ENCODE measurements around the gene AGO3. TPM values are rescaled to one million over a fixed set of nuclear protein-coding genes. Genes with fewer than 3 reads are reported as not detected.

AGO3 gene
- total and polyA plus RNA-seq, 4 donors = 3.0 to 19.5 (median 7.1) TPM

DNA sequence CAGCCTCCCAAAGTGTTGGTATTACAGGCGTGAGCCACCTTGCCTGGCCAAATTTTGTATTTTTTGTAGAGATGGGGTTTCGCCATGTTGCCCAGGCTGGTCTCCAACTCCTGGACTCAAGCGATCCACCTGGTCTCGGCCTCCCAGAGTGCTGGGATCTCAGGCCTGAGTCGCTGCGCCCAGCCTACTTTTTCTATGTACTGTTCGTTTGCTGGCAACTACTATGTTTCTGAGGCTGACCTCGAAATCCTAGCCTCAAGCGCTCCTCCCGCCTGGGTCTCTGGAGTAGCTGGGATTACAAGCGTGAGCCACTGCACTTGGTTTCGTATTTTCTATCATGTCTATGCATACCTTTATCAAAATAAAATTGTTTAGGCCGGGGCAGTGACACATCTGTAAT lies 152.3 kb downstream of the AGO3 start:
- WGBS = 89% methylated on average over 13 of the region's 13 CpGs
- Histone ChIP-seq H3K36me3 (ENCODE audit: control insufficient read depth in 4 of 4, insufficient read depth in 3 of 4, low read depth in 1 of 4, low read length in 3 of 4) (no peaks in the 10 kb centered on the region), H3K27me3 (ENCODE audit: control insufficient read depth in 4 of 4, insufficient read depth in 4 of 4, low read length in 3 of 4) (no peaks in the 10 kb centered on the region), H3K4me3 (ENCODE audit: low read depth in 1 of 3, low read length in 3 of 3) (no peak overlapping the region), H3K4me1 (ENCODE audit: control insufficient read depth in 4 of 4, insufficient read depth in 4 of 4, low read length in 3 of 4) (peaks cover 0 to 3% (median 1%) of the 10 kb centered on the region in 4 donors), H3K9me3 (ENCODE audit: control insufficient read depth in 4 of 4, low read length in 3 of 4) (no peaks in the 10 kb centered on the region), H3K9ac (ENCODE audit: low read depth in 1 of 2, low read length in 2 of 2) (no peak overlapping the region), H3K27ac (ENCODE audit: low read depth in 1 of 2, low read length in 2 of 2) (no peak overlapping the region)
- DNase-seq (ENCODE audit: low spot score) = no peak
- TF ChIP-seq, protein P1, sequence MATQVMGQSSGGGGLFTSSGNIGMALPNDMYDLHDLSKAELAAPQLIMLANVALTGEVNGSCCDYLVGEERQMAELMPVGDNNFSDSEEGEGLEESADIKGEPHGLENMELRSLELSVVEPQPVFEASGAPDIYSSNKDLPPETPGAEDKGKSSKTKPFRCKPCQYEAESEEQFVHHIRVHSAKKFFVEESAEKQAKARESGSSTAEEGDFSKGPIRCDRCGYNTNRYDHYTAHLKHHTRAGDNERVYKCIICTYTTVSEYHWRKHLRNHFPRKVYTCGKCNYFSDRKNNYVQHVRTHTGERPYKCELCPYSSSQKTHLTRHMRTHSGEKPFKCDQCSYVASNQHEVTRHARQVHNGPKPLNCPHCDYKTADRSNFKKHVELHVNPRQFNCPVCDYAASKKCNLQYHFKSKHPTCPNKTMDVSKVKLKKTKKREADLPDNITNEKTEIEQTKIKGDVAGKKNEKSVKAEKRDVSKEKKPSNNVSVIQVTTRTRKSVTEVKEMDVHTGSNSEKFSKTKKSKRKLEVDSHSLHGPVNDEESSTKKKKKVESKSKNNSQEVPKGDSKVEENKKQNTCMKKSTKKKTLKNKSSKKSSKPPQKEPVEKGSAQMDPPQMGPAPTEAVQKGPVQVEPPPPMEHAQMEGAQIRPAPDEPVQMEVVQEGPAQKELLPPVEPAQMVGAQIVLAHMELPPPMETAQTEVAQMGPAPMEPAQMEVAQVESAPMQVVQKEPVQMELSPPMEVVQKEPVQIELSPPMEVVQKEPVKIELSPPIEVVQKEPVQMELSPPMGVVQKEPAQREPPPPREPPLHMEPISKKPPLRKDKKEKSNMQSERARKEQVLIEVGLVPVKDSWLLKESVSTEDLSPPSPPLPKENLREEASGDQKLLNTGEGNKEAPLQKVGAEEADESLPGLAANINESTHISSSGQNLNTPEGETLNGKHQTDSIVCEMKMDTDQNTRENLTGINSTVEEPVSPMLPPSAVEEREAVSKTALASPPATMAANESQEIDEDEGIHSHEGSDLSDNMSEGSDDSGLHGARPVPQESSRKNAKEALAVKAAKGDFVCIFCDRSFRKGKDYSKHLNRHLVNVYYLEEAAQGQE (IDR thresholded peaks at IDR 0.05) = no peak
- no peak for TF ChIP-seq GABPA (IDR thresholded peaks at IDR 0.05 in 1 of 2, conservative IDR thresholded peaks at IDR 0.05 in 1 of 2)

DNA sequence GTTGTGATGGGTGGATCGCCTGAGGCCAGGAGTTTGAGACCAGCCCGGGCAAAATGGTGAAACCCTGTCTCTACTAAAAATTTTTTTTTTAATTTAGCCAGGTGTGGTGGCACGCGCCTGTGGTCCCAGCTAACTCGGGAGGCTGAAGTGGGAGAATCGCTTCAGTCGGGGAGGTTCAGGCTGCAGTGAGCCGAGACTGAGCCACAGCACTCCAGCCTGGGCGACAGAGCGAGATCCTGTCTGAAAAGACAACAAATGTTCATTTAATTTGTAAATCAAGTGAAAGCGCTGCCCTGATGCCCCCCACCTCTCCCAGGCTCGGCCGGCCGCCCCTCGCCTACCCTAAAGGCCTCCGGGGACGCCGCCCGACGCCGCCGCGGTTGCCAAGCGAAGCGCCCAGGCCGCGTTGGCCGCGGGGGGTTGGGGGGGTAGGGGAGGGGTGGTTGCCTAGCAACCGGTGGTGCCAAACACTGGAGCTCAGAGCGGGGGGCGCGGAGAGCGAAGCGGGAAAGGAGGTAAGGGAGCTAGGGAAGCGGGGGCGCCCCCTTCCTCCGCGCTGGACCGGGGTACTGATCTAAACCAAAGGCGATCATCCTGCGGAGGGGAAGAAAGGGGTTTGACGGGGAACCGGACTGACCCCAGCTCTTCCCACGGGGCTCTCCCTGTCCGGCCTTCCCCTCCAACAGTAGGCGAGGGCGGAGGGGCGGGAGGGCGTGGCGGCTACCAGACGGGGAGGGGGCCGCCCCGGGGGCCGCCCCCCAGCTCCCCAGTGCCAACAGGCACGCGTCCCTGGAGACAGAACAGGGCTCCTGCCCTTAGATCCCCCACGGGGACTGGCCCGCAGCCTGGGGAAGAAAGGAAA lies 153.0 kb downstream of the AGO3 start, which contains the start of gene TEKT2:
TEKT2 (plus strand) TSS at position 460 of the 862 bp plus-strand sequence. CDS start 828 bp downstream, outside the sequence.
- Histone ChIP-seq H3K27ac (ENCODE audit: low read depth in 1 of 2, low read length in 2 of 2) (no peak within 1 kb of the TSS), H3K9ac (ENCODE audit: low read depth in 1 of 2, low read length in 2 of 2) (no peak within 1 kb of the TSS), H3K4me1 (ENCODE audit: control insufficient read depth in 4 of 4, insufficient read depth in 4 of 4, low read length in 3 of 4) (peaks cover 0 to 5% (median 3%) of the 10 kb centered on the region in 4 donors), H3K27me3 (ENCODE audit: control insufficient read depth in 4 of 4, insufficient read depth in 4 of 4, low read length in 3 of 4) (no peaks in the 10 kb centered on the region), H3K9me3 (ENCODE audit: control insufficient read depth in 4 of 4, low read length in 3 of 4) (no peaks in the 10 kb centered on the region), H3K36me3 (ENCODE audit: control insufficient read depth in 4 of 4, insufficient read depth in 3 of 4, low read depth in 1 of 4, low read length in 3 of 4) (no peaks in the 10 kb centered on the region), H3K4me3 (ENCODE audit: low read depth in 1 of 3, low read length in 3 of 3) (peak within 1 kb of the TSS in 2 of 3 donors; percentile 20 to 47)
- 19% methylated on average over 59 of the region's 59 CpGs for WGBS
- no peak for DNase-seq (ENCODE audit: low spot score)
- no peak for TF ChIP-seq RXRA (IDR thresholded peaks at IDR 0.05)
- TF ChIP-seq JUND (IDR thresholded peaks at IDR 0.05) = no peak
- no peak for TF ChIP-seq HNF4A (conservative IDR thresholded peaks at IDR 0.05)
- TF ChIP-seq, protein P2, sequence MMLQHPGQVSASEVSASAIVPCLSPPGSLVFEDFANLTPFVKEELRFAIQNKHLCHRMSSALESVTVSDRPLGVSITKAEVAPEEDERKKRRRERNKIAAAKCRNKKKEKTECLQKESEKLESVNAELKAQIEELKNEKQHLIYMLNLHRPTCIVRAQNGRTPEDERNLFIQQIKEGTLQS (IDR thresholded peaks at IDR 0.05) = no peak
- TF ChIP-seq, protein P3, sequence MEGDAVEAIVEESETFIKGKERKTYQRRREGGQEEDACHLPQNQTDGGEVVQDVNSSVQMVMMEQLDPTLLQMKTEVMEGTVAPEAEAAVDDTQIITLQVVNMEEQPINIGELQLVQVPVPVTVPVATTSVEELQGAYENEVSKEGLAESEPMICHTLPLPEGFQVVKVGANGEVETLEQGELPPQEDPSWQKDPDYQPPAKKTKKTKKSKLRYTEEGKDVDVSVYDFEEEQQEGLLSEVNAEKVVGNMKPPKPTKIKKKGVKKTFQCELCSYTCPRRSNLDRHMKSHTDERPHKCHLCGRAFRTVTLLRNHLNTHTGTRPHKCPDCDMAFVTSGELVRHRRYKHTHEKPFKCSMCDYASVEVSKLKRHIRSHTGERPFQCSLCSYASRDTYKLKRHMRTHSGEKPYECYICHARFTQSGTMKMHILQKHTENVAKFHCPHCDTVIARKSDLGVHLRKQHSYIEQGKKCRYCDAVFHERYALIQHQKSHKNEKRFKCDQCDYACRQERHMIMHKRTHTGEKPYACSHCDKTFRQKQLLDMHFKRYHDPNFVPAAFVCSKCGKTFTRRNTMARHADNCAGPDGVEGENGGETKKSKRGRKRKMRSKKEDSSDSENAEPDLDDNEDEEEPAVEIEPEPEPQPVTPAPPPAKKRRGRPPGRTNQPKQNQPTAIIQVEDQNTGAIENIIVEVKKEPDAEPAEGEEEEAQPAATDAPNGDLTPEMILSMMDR (IDR thresholded peaks at IDR 0.05; ENCODE audit: low read depth, low read length, missing input control) = no peak

DNA sequence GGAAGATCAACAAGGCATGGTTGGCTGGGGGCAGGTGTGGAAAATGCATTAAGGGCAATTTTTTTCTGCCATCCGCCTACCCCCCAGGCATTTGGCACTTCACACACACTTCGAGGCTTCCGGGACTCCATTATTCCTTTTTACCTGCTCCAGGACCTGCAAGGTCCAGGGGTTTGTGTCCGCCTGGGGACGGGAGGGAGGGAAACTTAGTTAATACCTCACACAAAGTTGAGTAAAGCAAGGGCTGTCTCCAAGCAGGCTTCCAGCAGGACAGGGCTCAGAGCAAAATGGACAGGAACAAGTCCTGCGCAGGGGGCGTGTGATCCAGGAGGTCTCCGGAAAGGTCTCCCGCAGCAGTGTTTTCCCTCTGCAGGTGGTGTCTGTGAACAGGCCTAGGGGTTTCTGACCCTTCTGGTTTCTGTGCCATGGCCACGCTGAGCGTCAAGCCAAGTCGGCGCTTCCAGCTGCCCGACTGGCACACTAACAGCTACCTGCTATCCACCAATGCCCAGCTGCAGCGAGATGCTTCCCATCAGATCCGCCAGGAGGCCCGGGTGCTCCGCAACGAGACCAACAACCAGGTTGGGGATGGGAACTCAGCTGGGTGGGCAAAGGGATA lies 153.7 kb downstream of the AGO3 start:
- no peak for DNase-seq (ENCODE audit: low spot score)
- WGBS = 49% methylated on average over 19 of the region's 19 CpGs
- Histone ChIP-seq H3K27ac (ENCODE audit: low read depth in 1 of 2, low read length in 2 of 2) (no peak overlapping the region), H3K9me3 (ENCODE audit: control insufficient read depth in 4 of 4, low read length in 3 of 4) (no peaks in the 10 kb centered on the region), H3K27me3 (ENCODE audit: control insufficient read depth in 4 of 4, insufficient read depth in 4 of 4, low read length in 3 of 4) (no peaks in the 10 kb centered on the region), H3K4me3 (ENCODE audit: low read depth in 1 of 3, low read length in 3 of 3) (peak overlapping the region in 2 of 3 donors; percentile 20 to 47), H3K4me1 (ENCODE audit: control insufficient read depth in 4 of 4, insufficient read depth in 4 of 4, low read length in 3 of 4) (peaks cover 4 to 9% (median 6%) of the 10 kb centered on the region in 4 donors), H3K9ac (ENCODE audit: low read depth in 1 of 2, low read length in 2 of 2) (no peak overlapping the region), H3K36me3 (ENCODE audit: control insufficient read depth in 4 of 4, insufficient read depth in 3 of 4, low read depth in 1 of 4, low read length in 3 of 4) (no peaks in the 10 kb centered on the region)
- TF ChIP-seq, protein P2 (IDR thresholded peaks at IDR 0.05) = no peak
- TF ChIP-seq HNF4A (conservative IDR thresholded peaks at IDR 0.05) (no peak), FOXA1 (IDR thresholded peaks at IDR 0.05) (no peak), TAF1 (conservative IDR thresholded peaks at IDR 0.05) (no peak), JUND (IDR thresholded peaks at IDR 0.05) (no peak), NR2F2 (IDR thresholded peaks at IDR 0.05) (no peak), RXRA (IDR thresholded peaks at IDR 0.05) (no peak), YY1 (IDR thresholded peaks at IDR 0.05) (no peak)
- TF ChIP-seq, protein P1 (IDR thresholded peaks at IDR 0.05) = no peak
- TF ChIP-seq, protein P4, sequence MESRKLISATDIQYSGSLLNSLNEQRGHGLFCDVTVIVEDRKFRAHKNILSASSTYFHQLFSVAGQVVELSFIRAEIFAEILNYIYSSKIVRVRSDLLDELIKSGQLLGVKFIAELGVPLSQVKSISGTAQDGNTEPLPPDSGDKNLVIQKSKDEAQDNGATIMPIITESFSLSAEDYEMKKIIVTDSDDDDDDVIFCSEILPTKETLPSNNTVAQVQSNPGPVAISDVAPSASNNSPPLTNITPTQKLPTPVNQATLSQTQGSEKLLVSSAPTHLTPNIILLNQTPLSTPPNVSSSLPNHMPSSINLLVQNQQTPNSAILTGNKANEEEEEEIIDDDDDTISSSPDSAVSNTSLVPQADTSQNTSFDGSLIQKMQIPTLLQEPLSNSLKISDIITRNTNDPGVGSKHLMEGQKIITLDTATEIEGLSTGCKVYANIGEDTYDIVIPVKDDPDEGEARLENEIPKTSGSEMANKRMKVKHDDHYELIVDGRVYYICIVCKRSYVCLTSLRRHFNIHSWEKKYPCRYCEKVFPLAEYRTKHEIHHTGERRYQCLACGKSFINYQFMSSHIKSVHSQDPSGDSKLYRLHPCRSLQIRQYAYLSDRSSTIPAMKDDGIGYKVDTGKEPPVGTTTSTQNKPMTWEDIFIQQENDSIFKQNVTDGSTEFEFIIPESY (IDR thresholded peaks at IDR 0.05) = no peak

Measured in liver (tissue), 9 donors.